ENCODE measurements around the gene CD300LG. TPM values are rescaled to one million over a fixed set of nuclear protein-coding genes. Genes with fewer than 3 reads are reported as not detected.
A peak's percentile ranks its signal among the peaks of the same experiment; 100 is the strongest.

CD300LG gene
- total RNA-seq, 4 donors from 2014 or later = 4.0 to 12.9 (median 8.1) TPM

GRCh38 chr17:43823350-43824084 is 23.5 kb upstream of the CD300LG start:
- no peaks in the 10 kb centered on the region for H3K9me3 ChIP-seq
- H3K4me1 ChIP-seq = no peaks in the 10 kb centered on the region
- WGBS, 2 donors = 83 to 84% methylated on average over 10 of the region's 10 CpGs
- no peaks in the 10 kb centered on the region for H3K27me3 ChIP-seq
- H3K4me3 ChIP-seq = no peak overlapping the region
- H3K36me3 ChIP-seq = peaks cover 0 to 53% (median 0%) of the 10 kb centered on the region in 3 donors
- no peak for TF ChIP-seq EP300 (IDR thresholded peaks at IDR 0.05)
- TF ChIP-seq POLR2A (IDR thresholded peaks at IDR 0.05) = no peak
- no peak for DNase-seq (ENCODE audit: low spot score in 2 of 2)
- peak overlapping the region in 1 of 4 donors; percentile 34 for H3K27ac ChIP-seq

GRCh38 chr17:43825567-43825966 is 21.4 kb upstream of the CD300LG start:
- no peak overlapping the region for H3K4me3 ChIP-seq
- H3K9me3 ChIP-seq = no peaks in the 10 kb centered on the region
- TF ChIP-seq POLR2A (IDR thresholded peaks at IDR 0.05) (no peak), CTCF (IDR thresholded peaks at IDR 0.05) (no peak), EP300 (IDR thresholded peaks at IDR 0.05) (no peak)
- WGBS, 2 donors = 85 to 94% methylated on average over 12 of the region's 12 CpGs
- H3K27ac ChIP-seq = no peak overlapping the region
- peaks cover 0 to 66% (median 0%) of the 10 kb centered on the region in 3 donors for H3K36me3 ChIP-seq
- H3K27me3 ChIP-seq = no peaks in the 10 kb centered on the region
- no peak for DNase-seq (ENCODE audit: low spot score in 2 of 2)
- no peaks in the 10 kb centered on the region for H3K4me1 ChIP-seq

- no peak overlapping the region for H3K4me3 ChIP-seq
- no peaks in the 10 kb centered on the region for H3K9me3 ChIP-seq
- no peaks in the 10 kb centered on the region for H3K27me3 ChIP-seq
- H3K4me1 ChIP-seq = no peaks in the 10 kb centered on the region
- no peak overlapping the region for H3K27ac ChIP-seq
- 92 to 93% methylated on average over 7 of the region's 7 CpGs for WGBS, 2 donors
- peaks cover 0 to 62% (median 0%) of the 10 kb centered on the region in 3 donors for H3K36me3 ChIP-seq
- TF ChIP-seq POLR2A (IDR thresholded peaks at IDR 0.05) = no peak
- TF ChIP-seq EP300 (IDR thresholded peaks at IDR 0.05) = no peak
- TF ChIP-seq CTCF (IDR thresholded peaks at IDR 0.05) = no peak
- DNase-seq (ENCODE audit: low spot score in 2 of 2) = no peak
Observed at GRCh38 chr17:43826206-43826605, 20.8 kb upstream of the CD300LG start.

GRCh38 chr17:43827596-43827995 is 19.4 kb upstream of the CD300LG start:
- TF ChIP-seq CTCF (IDR thresholded peaks at IDR 0.05) = no peak
- TF ChIP-seq POLR2A (IDR thresholded peaks at IDR 0.05) = no peak
- no peak for TF ChIP-seq EP300 (IDR thresholded peaks at IDR 0.05)
- H3K36me3 ChIP-seq = peaks cover 0 to 61% (median 0%) of the 10 kb centered on the region in 3 donors
- H3K9me3 ChIP-seq = no peaks in the 10 kb centered on the region
- no peak overlapping the region for H3K4me3 ChIP-seq
- DNase-seq (ENCODE audit: low spot score in 2 of 2) = no peak
- H3K4me1 ChIP-seq = peaks cover 0 to 5% (median 2%) of the 10 kb centered on the region in 4 donors
- no peaks in the 10 kb centered on the region for H3K27me3 ChIP-seq
- no peak overlapping the region for H3K27ac ChIP-seq
- WGBS, 2 donors = 93 to 96% methylated on average over 9 of the region's 9 CpGs

- Histone ChIP-seq H3K4me3 (no peak overlapping the region), H3K27me3 (no peaks in the 10 kb centered on the region), H3K9me3 (no peaks in the 10 kb centered on the region), H3K36me3 (peaks cover 0 to 47% (median 0%) of the 10 kb centered on the region in 3 donors), H3K4me1 (peaks cover 0 to 16% (median 9%) of the 10 kb centered on the region in 4 donors), H3K27ac (no peak overlapping the region)
- DNase-seq (ENCODE audit: low spot score in 2 of 2) = no peak
- 83 to 92% methylated on average over 11 to 13 of the region's 14 CpGs for WGBS, 2 donors
- TF ChIP-seq CTCF (IDR thresholded peaks at IDR 0.05) (no peak), POLR2A (IDR thresholded peaks at IDR 0.05) (no peak), EP300 (IDR thresholded peaks at IDR 0.05) (no peak)
Observed at GRCh38 chr17:43829738-43830137, 17.2 kb upstream of the CD300LG start.
